NCI-H446 (cell line): ENCODE measurements around the gene TST.

Experiments
- DNase-seq, 2 experiments: peaks; one replicate each; lab custom pipeline; 2025; lab: John Stamatoyannopoulos, UW

TST gene

GRCh38 chr22:37019309-37020191, at the start of gene TST, which contains the start of gene MPST:
TSS of gene TST (minus strand) at chr22:37019447. CDS start at chr22:37018732, 715 bp downstream.
TSS of gene MPST (plus strand) at chr22:37019742. CDS start at chr22:37019837, 95 bp downstream.
- peak; percentile 8 to 60 for DNase-seq

GRCh38 chr22:37068859-37069258, 49.6 kb upstream of the TST start:
- no peak for DNase-seq

- DNase-seq: no peak
These were observed 48.2 kb upstream of the TST start for GRCh38 chr22:37067428-37067827.

GRCh38 chr22:37065961-37066360, 46.7 kb upstream of the TST start:
- DNase-seq: no peak

GRCh38 chr22:37065180-37065579, 45.9 kb upstream of the TST start:
- DNase-seq: no peak

- no peak for DNase-seq
These were observed 45.3 kb upstream of the TST start for GRCh38 chr22:37064553-37064952.

- DNase-seq: no peak
These were observed 44.5 kb upstream of the TST start for GRCh38 chr22:37063431-37064420.

DNA sequence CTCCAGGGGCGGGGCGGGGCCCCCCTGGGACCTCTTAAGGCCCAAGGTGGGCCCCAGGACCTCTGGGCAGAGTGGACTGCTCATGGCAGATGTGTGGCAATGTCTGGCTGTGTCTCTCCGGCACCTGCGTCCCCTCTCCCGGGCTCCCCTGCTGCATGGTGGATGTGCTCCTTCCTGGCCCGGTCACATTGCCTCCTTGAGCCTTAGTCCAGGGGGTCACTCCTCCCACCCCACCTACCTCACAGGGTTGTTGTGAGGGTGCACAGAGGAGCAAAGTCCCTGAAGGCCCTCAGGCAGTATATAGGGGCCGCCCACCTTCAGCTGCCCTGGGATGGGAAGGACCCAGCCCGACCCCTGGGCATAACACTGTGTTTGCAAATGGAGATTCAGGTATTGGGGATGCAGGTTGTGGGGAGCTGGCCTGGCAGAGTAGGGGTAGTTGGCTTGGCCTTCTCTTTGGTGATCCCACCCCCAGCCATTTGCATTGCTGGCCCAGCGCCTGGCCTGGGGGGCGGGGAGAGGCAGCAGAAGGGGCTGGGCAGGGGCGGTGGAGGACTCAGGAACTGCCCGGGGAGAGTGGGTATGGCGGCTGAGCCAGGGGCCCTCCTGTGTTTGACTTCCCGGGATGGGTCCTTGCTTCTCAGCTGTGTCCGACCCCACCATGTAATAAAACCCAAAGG, 43.6 kb upstream of the TST start:
- DNase-seq: no peak

DNA sequence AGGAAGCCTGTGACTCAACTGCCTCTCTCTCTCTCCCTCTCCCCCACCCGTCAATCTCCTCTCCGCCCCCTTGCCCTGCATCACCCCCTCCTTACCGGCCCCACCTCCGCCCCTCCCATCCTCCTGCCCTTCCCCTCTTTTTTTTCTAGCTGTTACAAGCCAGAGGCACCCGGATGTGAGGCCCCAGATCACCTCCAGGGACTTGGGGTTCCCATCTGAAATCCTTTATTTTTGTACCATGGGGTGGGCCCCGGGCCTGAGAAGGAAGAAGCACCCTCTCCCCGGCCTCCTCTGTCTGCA, 43.1 kb upstream of the TST start:
- DNase-seq: no peak

- no peak for DNase-seq
These were observed 42.5 kb upstream of the TST start for GRCh38 chr22:37061611-37062375.

DNA sequence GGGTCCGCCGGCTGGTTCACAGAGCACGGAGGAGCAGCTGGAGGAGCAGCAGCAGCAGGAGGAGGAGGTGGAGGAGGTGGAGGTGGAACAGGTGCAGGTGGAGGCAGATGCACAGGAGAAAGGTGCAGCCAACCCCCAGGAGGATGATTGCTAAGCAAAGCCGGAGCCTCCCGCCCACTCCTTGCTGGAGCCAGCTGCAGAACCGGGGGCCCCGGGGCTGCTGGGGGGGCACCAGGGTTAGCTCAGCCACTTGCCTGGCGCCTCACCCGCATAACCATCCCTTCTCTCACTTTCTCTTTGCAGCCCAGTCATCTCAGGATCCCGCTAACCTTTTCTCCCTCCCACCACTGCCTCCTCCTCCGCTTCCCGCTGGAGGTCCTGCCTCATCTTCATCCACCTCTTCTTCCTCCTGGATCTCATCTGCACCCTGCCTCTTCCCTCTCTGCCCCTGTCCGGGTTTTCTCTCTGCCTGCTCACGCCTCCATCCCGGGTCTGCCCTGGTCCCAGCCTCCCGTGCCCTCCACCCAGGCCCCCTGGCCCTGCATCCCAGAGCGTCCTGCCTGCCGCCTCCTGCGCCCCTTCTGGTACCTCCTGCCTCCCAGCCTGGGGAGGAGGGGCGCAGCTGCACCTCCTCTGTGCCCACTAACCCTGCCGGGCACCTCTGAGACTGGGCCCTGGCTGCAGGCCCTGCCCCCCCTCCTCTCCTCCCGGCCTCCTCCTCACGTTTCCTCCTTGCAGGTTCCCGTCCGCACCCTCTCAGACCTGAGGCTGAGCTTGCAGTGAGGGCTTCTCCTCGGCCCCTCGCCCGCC, 41.8 kb upstream of the TST start:
- no peak for DNase-seq

DNA sequence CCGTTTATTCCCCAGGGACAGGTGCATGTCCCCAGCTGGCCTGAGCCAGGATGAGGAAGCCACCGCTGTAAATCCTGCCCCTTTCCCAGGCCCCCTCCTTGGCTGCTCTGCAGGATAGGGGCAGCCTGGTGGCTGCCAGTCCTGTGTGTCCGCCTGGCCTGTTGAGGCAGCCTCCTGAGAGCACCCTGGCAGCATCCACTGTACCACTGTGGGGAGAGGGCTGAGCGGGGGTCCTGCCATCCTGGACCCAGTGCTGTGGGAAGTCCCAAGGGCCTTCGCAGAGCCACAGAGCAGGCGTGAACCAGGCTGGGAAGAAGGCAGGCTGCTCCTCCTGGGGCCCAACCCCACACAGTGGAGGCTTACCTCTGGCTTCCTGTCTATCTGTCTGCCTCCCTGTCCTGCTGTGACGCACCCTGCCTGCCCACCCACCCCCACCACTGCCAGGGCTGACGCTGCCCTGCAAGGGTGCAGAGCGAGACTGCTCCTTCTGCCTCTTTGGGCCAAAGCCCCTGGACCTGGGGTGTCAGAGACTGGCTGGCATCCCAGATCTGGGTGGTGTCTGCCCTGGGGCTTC, 40.7 kb upstream of the TST start:
- no peak for DNase-seq

DNA sequence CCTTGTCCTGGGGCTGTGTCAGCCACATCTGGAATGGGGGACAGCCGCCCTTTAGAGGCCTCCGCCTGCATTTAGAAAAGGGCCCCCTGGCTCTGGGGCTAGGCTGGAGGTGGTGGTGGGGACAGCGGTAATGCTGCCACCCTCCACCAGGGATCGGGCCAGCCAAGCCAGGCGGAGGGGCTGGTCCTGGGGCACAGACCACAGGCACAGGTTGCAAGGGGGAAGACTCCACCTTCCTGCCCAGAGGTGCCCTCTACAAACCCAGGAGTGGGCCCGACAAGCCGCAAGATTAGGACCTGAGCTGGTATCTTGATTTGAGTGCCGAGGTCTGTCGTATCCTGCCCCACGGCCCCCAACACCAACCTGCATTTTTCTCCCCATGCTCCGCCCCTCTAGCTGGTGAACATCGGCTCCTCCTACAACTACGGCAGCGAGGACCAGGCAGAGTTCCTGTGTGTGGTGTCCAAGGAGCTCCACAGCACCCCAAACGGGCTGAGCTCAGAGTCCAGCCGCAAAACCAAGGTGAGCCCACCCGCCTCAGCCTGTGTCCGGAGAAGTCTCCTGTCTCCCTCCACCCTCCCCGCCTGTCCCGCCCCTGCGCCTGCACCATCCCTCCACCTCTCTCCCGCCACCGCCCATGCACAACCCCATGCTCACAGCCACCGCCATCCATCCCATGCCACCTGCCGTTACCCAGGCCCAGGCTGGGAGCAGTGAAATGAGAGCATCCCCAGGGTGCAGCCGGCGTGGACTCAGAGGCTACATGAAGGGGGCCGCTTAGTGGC, 39.9 kb upstream of the TST start:
- DNase-seq: no peak

GRCh38 chr22:37057796-37058510, 38.7 kb upstream of the TST start:
- no peak for DNase-seq

- DNase-seq: no peak
These were observed 38.0 kb upstream of the TST start for GRCh38 chr22:37057226-37057625.

- no peak for DNase-seq
These were observed 37.0 kb upstream of the TST start for GRCh38 chr22:37056246-37056645.

DNA sequence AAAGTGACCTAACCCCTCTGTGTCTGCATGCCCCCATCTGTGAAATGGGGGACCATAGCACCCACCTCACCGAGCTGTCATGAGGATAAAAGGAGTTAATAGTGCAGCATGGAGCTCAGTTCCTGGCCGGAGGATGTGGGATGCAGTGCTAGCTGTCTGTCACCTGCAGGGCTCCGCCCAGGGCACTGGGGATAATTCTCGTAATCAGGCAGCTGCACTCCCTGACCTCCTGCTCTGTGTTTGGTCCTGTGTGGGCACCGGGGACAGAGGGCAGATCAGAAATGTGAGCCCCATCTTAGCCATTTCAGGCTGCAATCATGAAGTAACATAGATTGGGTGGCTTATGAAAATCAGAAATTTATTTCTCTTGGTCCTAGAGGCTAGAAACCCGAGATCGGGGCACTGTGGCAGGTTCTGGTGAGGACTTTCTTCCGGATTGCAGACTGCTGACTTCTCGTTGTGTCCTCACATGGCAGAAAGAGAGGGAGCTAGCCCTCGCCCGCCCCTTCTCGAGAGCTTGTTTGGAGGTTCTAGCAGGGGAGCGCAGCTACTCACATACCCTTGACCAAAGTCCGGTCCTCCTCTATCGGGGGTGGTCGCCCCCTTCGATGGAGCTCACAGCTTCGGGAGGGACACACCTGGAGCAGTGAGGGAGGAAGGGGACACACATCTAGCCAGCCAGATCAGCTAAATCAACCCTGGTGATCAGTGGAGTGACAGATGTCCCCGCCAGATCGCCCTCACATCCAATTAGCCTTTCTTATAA, 35.5 kb upstream of the TST start:
- DNase-seq: no peak

- DNase-seq: no peak
These were observed 34.8 kb upstream of the TST start for GRCh38 chr22:37054056-37054395.
